Nephron (organoid): Measurements from ENCODE around the gene ACSL5.
A peak's percentile ranks its signal among the peaks of the same experiment; 100 is the strongest.

ENCODE experiments used
- H3K27ac Mint-ChIP-seq, 3 experiments: 2 replicates each; pipeline ENCODE4 v1.8.0; 2020; ENCODE audit warnings: mixed read lengths in 3 of 3, mild to moderate bottlenecking in 2 of 3, moderate library complexity in 1 of 3
- H3K27me3 Mint-ChIP-seq: 2 replicates; pipeline ENCODE4 v1.8.0; 2021; ENCODE audit warnings: low read depth, mild to moderate bottlenecking, moderate library complexity, mixed read lengths
- H3K36me3 Mint-ChIP-seq: 2 replicates; pipeline ENCODE4 v1.8.0; 2020; ENCODE audit warnings: low read depth, mixed read lengths
- H3K4me1 Mint-ChIP-seq: 2 replicates; pipeline ENCODE4 v1.8.0; 2020; ENCODE audit warnings: mixed read lengths
- H3K4me3 Mint-ChIP-seq, 3 experiments: 2 replicates each; pipeline ENCODE4 v1.8.0; 2020; ENCODE audit warnings: mild to moderate bottlenecking in 3 of 3, mixed read lengths in 3 of 3, moderate library complexity in 2 of 3
- H3K9me3 Mint-ChIP-seq: 2 replicates; pipeline ENCODE4 v1.8.0; 2020; ENCODE audit warnings: mixed read lengths
- TF ChIP-seq, protein P1 (sequence below), 3 experiments: fragments of 200-600 bp; sonication (generic); IDR thresholded peaks; one replicate each; pipeline ENCODE4 v1.5.0; 2021; ENCODE audit warnings: antibody characterized with exemption in 3 of 3; ENCODE audit not compliant: unreplicated experiment in 3 of 3

Gene ACSL5, protein sequence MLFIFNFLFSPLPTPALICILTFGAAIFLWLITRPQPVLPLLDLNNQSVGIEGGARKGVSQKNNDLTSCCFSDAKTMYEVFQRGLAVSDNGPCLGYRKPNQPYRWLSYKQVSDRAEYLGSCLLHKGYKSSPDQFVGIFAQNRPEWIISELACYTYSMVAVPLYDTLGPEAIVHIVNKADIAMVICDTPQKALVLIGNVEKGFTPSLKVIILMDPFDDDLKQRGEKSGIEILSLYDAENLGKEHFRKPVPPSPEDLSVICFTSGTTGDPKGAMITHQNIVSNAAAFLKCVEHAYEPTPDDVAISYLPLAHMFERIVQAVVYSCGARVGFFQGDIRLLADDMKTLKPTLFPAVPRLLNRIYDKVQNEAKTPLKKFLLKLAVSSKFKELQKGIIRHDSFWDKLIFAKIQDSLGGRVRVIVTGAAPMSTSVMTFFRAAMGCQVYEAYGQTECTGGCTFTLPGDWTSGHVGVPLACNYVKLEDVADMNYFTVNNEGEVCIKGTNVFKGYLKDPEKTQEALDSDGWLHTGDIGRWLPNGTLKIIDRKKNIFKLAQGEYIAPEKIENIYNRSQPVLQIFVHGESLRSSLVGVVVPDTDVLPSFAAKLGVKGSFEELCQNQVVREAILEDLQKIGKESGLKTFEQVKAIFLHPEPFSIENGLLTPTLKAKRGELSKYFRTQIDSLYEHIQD

DNA sequence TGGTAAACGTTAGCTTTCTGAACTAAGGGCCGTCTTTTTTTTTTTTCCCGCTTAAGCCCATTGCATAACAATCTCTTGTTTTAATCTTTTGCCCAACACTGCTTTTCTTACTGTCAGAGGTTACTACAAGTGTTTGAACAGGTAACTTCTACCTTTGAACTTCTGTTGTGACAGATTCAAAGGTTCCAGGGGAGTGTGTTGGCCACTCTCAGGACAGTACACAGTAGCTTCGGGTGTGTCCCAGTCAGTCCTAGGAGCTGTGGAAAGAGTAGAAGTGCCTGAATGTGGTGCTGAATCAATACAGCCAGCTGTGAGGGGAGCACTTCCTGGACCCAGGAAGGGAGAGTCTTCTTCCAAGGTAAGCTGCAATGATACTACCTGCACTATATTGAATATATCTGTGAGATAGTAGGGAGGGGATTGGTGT lies at the start of gene ACSL5:
TSS of gene ACSL5 (plus strand) at position 205 of the 427 bp plus-strand sequence. CDS start 20,831 bp downstream, outside the sequence.
- Mint-ChIP-seq H3K36me3 (no peaks in the 10 kb centered on the region), H3K4me3 (no peak within 1 kb of the TSS), H3K4me1 (no peaks in the 10 kb centered on the region), H3K9me3 (peaks cover 2% of the 10 kb centered on the region), H3K27ac (peak within 1 kb of the TSS in 1 of 3 experiments; percentile 35), H3K27me3 (no peaks in the 10 kb centered on the region)
- TF ChIP-seq, protein P1, sequence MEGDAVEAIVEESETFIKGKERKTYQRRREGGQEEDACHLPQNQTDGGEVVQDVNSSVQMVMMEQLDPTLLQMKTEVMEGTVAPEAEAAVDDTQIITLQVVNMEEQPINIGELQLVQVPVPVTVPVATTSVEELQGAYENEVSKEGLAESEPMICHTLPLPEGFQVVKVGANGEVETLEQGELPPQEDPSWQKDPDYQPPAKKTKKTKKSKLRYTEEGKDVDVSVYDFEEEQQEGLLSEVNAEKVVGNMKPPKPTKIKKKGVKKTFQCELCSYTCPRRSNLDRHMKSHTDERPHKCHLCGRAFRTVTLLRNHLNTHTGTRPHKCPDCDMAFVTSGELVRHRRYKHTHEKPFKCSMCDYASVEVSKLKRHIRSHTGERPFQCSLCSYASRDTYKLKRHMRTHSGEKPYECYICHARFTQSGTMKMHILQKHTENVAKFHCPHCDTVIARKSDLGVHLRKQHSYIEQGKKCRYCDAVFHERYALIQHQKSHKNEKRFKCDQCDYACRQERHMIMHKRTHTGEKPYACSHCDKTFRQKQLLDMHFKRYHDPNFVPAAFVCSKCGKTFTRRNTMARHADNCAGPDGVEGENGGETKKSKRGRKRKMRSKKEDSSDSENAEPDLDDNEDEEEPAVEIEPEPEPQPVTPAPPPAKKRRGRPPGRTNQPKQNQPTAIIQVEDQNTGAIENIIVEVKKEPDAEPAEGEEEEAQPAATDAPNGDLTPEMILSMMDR (IDR thresholded peaks at IDR 0.05; ENCODE audit: unreplicated experiment in 3 of 3): no peak

DNA sequence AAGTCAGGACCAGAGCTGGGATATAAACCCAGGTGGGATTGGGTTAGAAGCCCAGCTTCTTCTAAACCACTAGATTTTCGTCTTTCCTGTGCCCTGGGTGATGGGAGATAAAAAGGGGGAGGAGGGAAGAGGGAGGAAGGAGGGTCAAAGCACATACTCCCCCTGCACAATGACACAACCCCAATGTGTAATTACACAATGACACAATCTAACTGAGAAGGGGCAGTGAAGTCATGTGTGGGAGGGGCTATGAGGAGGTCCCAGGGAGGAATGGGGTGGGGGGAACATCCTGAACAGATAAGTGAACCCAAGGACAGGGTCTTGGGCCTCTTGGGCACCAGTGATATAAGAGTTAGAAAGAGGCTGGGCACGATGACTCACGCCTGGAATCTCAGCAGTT lies 46.2 kb upstream of the ACSL5 start:
- peaks cover 11% of the 10 kb centered on the region for H3K27me3 Mint-ChIP-seq
- TF ChIP-seq, protein P1 (IDR thresholded peaks at IDR 0.05; ENCODE audit: unreplicated experiment in 3 of 3): no peak
- H3K9me3 Mint-ChIP-seq: no peaks in the 10 kb centered on the region
- H3K4me1 Mint-ChIP-seq: peaks cover 10% of the 10 kb centered on the region
- H3K4me3 Mint-ChIP-seq: no peak overlapping the region
- H3K27ac Mint-ChIP-seq: no peak overlapping the region
- H3K36me3 Mint-ChIP-seq: no peaks in the 10 kb centered on the region

DNA sequence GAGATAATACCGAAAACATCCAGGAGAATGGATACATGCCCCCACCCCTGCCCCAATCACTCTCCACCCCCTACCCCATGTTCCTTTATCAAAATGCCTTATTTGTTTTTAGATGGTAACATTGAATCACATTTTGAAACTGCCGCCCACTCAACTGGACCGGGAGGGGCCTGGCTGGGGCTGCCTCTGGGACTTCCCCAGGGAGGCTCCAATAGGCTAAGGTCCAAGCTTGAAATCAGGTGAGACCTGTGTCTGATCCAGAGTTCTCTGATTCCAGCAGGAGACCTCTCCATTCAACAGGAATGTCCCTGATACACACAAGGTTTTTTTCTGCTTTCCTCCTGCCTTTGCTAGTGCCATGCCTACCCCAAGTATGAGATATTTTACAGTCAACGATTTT lies 43.8 kb upstream of the ACSL5 start:
- Mint-ChIP-seq H3K4me1 (peaks cover 10% of the 10 kb centered on the region), H3K36me3 (no peaks in the 10 kb centered on the region), H3K27ac (peak overlapping the region in 2 of 3 experiments; percentile 43 to 75), H3K27me3 (peaks cover 11% of the 10 kb centered on the region), H3K4me3 (no peak overlapping the region), H3K9me3 (no peaks in the 10 kb centered on the region)
- TF ChIP-seq, protein P1 (IDR thresholded peaks at IDR 0.05; ENCODE audit: unreplicated experiment in 3 of 3): no peak

DNA sequence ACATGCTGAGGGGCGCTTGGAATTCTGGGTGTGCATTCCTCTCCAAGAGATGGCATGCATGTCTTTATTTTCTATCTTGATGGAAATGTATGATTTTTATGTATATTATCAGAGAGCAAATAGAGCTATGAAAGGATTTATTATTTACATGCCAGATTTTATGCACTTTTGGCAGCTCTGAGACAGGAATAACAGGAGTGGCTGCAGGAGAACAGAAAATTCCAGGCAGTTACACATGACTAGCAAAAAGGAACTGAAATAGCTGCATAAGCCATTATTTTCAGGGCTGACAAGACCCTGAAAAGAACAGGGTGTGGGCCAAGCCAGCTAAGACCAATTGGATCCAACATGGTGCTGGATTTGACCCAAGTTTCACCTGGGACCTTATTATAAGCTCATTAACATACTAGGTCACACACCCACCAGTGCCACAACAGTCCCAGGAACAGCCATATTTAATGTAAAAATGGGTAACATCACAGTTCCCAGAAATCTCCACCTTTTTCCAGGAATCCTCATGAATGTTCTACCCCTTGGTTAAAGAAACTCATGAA lies 43.2 kb upstream of the ACSL5 start:
- H3K36me3 Mint-ChIP-seq: no peaks in the 10 kb centered on the region
- TF ChIP-seq, protein P1 (IDR thresholded peaks at IDR 0.05; ENCODE audit: unreplicated experiment in 3 of 3): no peak
- H3K27ac Mint-ChIP-seq: peak overlapping the region in 2 of 3 experiments; percentile 43 to 75
- H3K4me3 Mint-ChIP-seq: no peak overlapping the region
- H3K4me1 Mint-ChIP-seq: peaks cover 10% of the 10 kb centered on the region
- no peaks in the 10 kb centered on the region for H3K9me3 Mint-ChIP-seq
- H3K27me3 Mint-ChIP-seq: peaks cover 11% of the 10 kb centered on the region

DNA sequence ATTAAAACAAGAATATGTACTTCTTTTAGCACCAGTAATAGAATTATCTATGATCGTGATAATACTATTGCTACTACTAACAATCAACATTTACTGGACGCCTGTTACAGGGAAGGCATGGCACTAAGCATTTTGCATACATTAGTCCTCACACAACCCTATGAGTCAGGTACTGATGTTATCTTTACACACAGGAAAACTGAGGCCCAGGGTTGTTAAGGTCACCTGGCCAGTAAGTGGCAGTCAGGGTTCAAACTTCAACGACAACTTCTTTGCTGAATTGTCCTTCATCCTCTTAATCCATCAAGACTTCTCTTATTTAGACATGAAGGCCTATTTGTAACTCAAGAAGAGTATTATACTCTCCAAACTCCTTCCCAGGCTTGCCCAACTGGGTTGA lies 41.9 kb upstream of the ACSL5 start:
- Mint-ChIP-seq H3K4me1 (peaks cover 10% of the 10 kb centered on the region), H3K36me3 (no peaks in the 10 kb centered on the region)

More for the DNA sequence above, 41.9 kb upstream of the ACSL5 start:
- no peak overlapping the region for H3K27ac Mint-ChIP-seq
- H3K4me3 Mint-ChIP-seq: no peak overlapping the region
- H3K9me3 Mint-ChIP-seq: no peaks in the 10 kb centered on the region
- peaks cover 3% of the 10 kb centered on the region for H3K27me3 Mint-ChIP-seq
- TF ChIP-seq, protein P1 (IDR thresholded peaks at IDR 0.05; ENCODE audit: unreplicated experiment in 3 of 3): no peak
